Measurements from ENCODE around the gene NBPF3. TPM values are rescaled to one million over a fixed set of nuclear protein-coding genes. Genes with fewer than 3 reads are reported as not detected.

The NBPF3 gene, protein sequence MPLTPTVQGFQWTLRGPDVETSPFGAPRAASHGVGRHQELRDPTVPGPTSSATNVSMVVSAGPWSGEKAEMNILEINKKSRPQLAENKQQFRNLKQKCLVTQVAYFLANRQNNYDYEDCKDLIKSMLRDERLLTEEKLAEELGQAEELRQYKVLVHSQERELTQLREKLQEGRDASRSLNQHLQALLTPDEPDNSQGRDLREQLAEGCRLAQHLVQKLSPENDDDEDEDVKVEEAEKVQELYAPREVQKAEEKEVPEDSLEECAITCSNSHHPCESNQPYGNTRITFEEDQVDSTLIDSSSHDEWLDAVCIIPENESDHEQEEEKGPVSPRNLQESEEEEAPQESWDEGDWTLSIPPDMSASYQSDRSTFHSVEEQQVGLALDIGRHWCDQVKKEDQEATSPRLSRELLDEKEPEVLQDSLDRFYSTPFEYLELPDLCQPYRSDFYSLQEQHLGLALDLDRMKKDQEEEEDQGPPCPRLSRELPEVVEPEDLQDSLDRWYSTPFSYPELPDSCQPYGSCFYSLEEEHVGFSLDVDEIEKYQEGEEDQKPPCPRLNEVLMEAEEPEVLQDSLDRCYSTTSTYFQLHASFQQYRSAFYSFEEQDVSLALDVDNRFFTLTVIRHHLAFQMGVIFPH
- 30.4 and 31.0 TPM in 2 replicates for total RNA-seq
- long read RNA-seq, full-length matches to known transcripts: 25 of 125 reads
- long read RNA-seq, partial matches to known transcripts: 19 of 125 reads
- long read RNA-seq, other reads (novel, unspliced or antisense): 81 of 125 reads

DNA sequence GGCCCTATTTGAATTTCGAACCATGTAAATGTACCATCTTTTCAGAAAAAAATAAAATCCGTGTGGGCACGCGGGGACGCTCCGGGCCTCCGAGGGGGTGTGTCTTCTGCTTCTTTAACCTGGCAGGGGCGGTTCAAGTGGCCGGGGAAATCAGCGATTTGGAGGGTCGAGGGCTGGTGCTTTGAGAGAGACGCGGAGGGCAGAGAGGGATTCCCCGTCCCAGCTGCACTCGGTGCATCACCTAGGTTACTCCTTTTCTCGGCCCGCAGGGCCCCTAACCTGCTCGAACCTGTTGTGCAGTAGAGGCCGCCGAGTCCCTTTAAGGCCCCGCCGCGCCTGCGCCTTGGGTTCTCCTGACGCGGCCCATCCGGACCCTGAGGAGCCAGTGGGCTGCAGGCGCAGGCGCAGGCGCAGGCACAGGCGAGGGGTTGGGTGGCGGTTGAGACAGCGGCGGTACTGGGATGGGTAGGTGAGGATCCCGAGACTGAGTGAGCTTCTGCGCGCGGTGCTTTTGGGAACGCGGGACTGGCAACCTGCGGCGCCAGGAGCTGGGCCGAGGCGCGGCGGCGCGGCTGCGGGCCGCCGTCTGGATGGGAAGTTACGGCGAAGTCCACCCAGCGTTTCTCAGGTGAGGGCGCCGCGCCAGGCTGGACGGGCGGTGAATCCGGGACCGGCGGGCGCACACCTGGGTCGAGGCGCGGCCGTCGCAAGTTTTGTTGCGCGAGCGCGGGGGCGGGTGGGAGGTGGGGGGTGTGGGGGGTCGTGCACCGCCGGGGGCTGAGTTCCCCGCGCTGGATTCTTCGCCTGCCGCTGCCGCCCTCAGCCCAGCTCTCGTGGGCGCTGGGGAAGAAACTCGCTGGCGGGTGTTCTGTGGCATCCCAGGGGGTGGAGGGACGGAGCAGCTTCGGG, at the start of gene NBPF3:
Gene NBPF3, plus strand, starts transcription at position 417 of the 909 bp plus-strand sequence. CDS start 4,950 bp downstream, outside the sequence.
- peaks cover 5% of the 10 kb centered on the region for H3K36me3 Mint-ChIP-seq (ENCODE audit: unreplicated experiment)
- H3K4me3 Mint-ChIP-seq (ENCODE audit: unreplicated experiment): peak within 1 kb of the TSS; percentile 91
- H3K4me1 Mint-ChIP-seq (ENCODE audit: unreplicated experiment): peaks cover 26% of the 10 kb centered on the region
- DNase-seq (ENCODE audit: extremely low spot score, unreplicated experiment): peak; percentile 97
- H3K9me3 Mint-ChIP-seq (ENCODE audit: unreplicated experiment): no peaks in the 10 kb centered on the region
- TF ChIP-seq, protein P1, sequence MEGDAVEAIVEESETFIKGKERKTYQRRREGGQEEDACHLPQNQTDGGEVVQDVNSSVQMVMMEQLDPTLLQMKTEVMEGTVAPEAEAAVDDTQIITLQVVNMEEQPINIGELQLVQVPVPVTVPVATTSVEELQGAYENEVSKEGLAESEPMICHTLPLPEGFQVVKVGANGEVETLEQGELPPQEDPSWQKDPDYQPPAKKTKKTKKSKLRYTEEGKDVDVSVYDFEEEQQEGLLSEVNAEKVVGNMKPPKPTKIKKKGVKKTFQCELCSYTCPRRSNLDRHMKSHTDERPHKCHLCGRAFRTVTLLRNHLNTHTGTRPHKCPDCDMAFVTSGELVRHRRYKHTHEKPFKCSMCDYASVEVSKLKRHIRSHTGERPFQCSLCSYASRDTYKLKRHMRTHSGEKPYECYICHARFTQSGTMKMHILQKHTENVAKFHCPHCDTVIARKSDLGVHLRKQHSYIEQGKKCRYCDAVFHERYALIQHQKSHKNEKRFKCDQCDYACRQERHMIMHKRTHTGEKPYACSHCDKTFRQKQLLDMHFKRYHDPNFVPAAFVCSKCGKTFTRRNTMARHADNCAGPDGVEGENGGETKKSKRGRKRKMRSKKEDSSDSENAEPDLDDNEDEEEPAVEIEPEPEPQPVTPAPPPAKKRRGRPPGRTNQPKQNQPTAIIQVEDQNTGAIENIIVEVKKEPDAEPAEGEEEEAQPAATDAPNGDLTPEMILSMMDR (IDR thresholded peaks at IDR 0.05): no peak
- H3K27me3 Mint-ChIP-seq (ENCODE audit: unreplicated experiment): no peaks in the 10 kb centered on the region
- peak within 1 kb of the TSS; percentile 94 for H3K27ac Mint-ChIP-seq (ENCODE audit: unreplicated experiment)

DNA sequence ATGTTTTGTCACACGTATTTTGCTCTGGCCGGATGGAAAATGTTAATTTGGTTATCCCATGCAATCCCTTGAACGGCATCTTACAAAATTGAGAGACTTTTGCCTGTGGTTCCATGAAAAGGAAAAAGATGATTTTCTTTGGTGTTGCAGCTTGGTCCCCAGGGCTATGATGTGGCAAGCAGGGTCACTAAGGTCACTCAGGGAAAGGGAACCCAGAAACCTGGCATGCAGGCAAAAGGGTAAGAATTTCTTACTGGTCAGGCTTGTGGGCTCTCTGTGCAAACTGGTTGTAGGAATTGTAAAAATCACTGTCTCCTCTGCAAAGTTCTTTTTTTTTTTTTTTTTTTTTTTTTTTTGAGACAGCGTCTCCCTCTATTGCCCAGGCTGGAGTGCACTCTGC, 48.4 kb upstream of the NBPF3 start:
- TF ChIP-seq, protein P1 (IDR thresholded peaks at IDR 0.05): no peak
- DNase-seq (ENCODE audit: extremely low spot score, unreplicated experiment): no peak
- Mint-ChIP-seq H3K36me3 (ENCODE audit: unreplicated experiment) (no peaks in the 10 kb centered on the region), H3K27ac (ENCODE audit: unreplicated experiment) (no peak overlapping the region), H3K4me1 (ENCODE audit: unreplicated experiment) (no peaks in the 10 kb centered on the region), H3K9me3 (ENCODE audit: unreplicated experiment) (no peaks in the 10 kb centered on the region), H3K4me3 (ENCODE audit: unreplicated experiment) (no peak overlapping the region), H3K27me3 (ENCODE audit: unreplicated experiment) (peaks cover 29% of the 10 kb centered on the region)

DNA sequence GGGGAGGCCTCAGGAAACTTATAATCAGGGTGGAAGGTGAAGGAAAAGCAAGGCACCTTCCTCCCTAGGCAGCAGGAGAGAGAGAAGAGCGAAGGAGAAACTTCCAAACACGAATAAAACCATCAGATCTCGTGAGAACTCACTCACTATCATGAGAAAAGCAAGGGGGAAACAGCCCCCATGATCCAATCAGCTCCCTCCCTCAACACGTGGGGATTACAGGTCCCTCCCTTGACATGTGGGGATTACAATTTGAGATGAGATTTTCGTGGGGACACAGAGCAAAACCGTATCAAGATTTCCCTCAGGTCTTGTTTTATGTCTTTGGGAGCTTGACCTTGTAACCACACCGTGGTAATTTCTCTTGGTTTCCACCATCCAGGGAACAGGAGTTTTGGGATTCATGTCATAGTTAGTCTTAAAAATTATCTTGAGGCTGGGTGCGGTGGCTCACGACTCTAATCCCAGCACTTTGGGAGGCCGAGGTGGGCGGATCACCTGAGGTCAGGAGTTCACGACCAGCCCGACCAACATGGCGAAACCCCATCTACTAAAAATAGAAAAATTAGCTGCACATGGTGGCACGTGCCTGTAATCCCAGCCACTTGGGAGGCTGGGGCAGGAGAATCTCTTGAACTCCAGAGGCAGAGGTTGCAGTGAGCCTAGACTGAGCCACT, 47.2 kb upstream of the NBPF3 start:
- H3K36me3 Mint-ChIP-seq (ENCODE audit: unreplicated experiment): no peaks in the 10 kb centered on the region
- H3K27me3 Mint-ChIP-seq (ENCODE audit: unreplicated experiment): peaks cover 31% of the 10 kb centered on the region
- H3K4me3 Mint-ChIP-seq (ENCODE audit: unreplicated experiment): no peak overlapping the region
- TF ChIP-seq, protein P1 (IDR thresholded peaks at IDR 0.05): no peak
- no peak for DNase-seq (ENCODE audit: extremely low spot score, unreplicated experiment)
- H3K27ac Mint-ChIP-seq (ENCODE audit: unreplicated experiment): no peak overlapping the region
- no peaks in the 10 kb centered on the region for H3K4me1 Mint-ChIP-seq (ENCODE audit: unreplicated experiment)
- H3K9me3 Mint-ChIP-seq (ENCODE audit: unreplicated experiment): no peaks in the 10 kb centered on the region

DNA sequence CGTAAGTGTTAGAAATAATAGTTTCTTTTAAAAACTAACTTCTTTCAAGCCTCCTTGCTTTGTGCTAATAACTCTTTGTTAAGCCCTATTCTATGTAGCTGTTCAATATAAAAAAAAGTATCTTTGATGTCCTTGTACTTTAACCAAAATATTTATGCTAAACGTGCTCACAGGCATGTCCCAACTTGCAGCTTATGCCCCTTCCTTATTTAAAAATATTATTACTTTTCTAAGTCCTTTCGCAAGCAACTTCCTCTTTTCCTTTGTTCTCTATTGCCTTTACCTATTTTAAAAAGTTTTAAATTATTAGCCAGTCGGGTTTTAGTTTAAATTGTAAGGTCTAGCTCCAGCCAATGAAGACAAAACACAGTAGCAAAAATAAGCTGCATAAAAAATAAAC, 43.4 kb upstream of the NBPF3 start:
- peaks cover 44% of the 10 kb centered on the region for H3K27me3 Mint-ChIP-seq (ENCODE audit: unreplicated experiment)
- H3K27ac Mint-ChIP-seq (ENCODE audit: unreplicated experiment): no peak overlapping the region
- no peak overlapping the region for H3K4me3 Mint-ChIP-seq (ENCODE audit: unreplicated experiment)
- H3K36me3 Mint-ChIP-seq (ENCODE audit: unreplicated experiment): no peaks in the 10 kb centered on the region
- H3K9me3 Mint-ChIP-seq (ENCODE audit: unreplicated experiment): no peaks in the 10 kb centered on the region
- no peak for DNase-seq (ENCODE audit: extremely low spot score, unreplicated experiment)
- TF ChIP-seq, protein P1 (IDR thresholded peaks at IDR 0.05): no peak
- no peaks in the 10 kb centered on the region for H3K4me1 Mint-ChIP-seq (ENCODE audit: unreplicated experiment)
